Activated naive CD4-positive, alpha-beta T cell treated with anti-CD3 and anti-CD28 coated beads, Interleukin-2, amount 50 U/mL, for 72 hours (primary cell): ENCODE measurements around the gene ACACB. TPM values are rescaled to one million over a fixed set of nuclear protein-coding genes. Genes with fewer than 3 reads are reported as not detected.

Experiments
- ATAC-seq, 2 donors: fragments of 150-1000 bp; cut with Tn5 transposase; 2 replicates each; pipeline ENCODE4 v1.10.0; 2021; ENCODE audit warnings: mild to moderate bottlenecking in 2 of 2, moderate library complexity in 2 of 2
- DNase-seq, 2 donors: peaks; one replicate each; pipeline ENCODE4 v3.0.0; 2021 to 2022; ENCODE audit warnings: low spot score in 2 of 2
- H3K27ac Mint-ChIP-seq, 2 donors: one replicate each; pipeline ENCODE4 v1.8.0; 2022; ENCODE audit warnings: mild to moderate bottlenecking in 2 of 2, mixed read lengths in 2 of 2
- H3K36me3 Mint-ChIP-seq, 2 donors: one replicate each; pipeline ENCODE4 v1.8.0; 2022; ENCODE audit warnings: mixed read lengths in 2 of 2
- H3K9me3 Mint-ChIP-seq, 2 donors: one replicate each; pipeline ENCODE4 v1.8.0; 2022; ENCODE audit warnings: mixed read lengths in 2 of 2
- total RNA-seq, 2 donors: library from RNA; stranded (reverse); gene quantifications; one replicate each; pipeline ENCODE4 v1.2.3, GENCODE V29; 2022

Gene ACACB
- total RNA-seq, 2 donors from 2014 or later = 13.4 to 23.7 TPM

DNA sequence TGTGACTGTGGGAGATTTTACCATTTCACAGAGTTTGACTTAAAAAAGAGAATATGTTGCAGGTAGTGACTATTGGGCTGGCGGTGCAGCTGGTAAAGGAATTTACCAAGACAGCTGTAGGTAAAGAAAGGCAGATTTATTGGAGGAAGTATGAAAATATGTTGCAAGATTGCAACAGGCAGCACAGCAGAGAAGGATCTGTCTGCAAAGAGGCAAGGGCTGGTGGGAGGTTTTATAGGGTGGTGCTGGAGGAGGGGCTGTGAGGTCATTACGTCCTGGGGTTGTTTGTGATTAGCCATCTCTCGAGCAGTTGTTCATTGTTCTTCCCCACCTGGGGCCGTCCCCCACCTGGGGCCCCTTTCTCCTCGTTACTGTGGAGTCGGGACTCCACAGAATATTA, 62.1 kb downstream of the ACACB start:
- Mint-ChIP-seq H3K27ac (peak overlapping the region in 1 of 2 donors; percentile 40), H3K36me3 (peaks cover 5% of the 10 kb centered on the region in 2 donors), H3K9me3 (peaks cover 0 to 5% of the 10 kb centered on the region in 2 donors)
- DNase-seq (no peak), ATAC-seq (no peak)

DNA sequence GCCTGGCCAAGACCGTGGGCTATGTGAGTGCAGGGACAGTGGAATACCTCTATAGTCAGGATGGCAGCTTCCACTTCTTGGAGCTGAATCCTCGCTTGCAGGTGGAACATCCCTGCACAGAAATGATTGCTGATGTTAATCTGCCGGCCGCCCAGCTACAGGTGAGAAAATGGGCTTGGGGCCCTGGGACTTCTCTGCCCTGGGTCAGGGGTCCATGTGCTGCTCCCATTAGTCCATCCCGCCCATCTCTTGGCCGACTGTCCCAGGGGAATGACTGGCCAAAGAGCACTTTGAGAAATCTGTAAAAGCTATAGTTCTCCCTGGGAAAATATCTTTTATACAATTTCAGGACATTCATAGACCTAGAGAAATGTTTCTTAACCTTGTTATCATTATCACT, 63.5 kb downstream of the ACACB start:
- ATAC-seq = no peak
- H3K27ac Mint-ChIP-seq = peak overlapping the region in 1 of 2 donors; percentile 11
- no peaks in the 10 kb centered on the region for H3K36me3 Mint-ChIP-seq
- no peaks in the 10 kb centered on the region for H3K9me3 Mint-ChIP-seq
- no peak for DNase-seq

DNA sequence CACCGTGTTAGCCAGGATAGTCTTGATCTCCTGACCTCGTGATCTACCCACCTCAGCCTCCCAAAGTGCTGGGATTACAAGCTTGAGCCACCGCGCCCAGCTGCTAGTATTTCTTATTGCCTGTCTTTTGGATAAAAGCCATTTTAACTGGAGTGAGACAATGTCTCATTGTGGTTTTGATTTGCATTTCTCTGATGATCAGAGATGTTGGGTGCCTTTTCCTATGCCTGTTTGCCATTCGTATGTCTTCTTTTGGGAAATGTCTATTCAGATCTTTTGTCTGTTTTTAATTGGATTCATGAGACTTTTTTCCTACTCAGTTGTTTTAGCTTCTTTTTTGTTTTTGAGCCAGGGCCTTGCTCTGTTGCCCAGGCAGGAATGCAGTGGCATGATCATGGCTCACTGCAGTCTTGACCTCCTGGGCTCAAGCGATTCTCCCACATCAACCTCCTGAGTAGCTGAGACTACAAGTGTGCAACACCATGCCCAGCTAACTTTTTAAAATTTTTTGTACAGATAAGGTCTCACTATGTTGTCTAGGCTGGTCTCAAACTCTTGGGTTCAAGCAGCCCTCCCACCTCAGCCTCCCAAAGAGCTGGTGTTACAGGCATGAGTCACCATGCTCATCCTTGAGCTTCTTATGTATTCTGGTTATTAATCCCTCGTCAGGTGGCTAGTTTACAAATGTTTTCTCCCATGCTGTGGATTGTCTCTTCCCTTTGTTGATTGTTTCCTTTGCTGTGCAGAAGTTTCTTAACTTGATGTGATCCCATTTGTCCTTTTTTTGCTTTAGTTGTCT, 65.9 kb downstream of the ACACB start:
- Mint-ChIP-seq H3K36me3 (no peaks in the 10 kb centered on the region), H3K27ac (no peak overlapping the region), H3K9me3 (no peaks in the 10 kb centered on the region)
- DNase-seq = no peak
- ATAC-seq = no peak

DNA sequence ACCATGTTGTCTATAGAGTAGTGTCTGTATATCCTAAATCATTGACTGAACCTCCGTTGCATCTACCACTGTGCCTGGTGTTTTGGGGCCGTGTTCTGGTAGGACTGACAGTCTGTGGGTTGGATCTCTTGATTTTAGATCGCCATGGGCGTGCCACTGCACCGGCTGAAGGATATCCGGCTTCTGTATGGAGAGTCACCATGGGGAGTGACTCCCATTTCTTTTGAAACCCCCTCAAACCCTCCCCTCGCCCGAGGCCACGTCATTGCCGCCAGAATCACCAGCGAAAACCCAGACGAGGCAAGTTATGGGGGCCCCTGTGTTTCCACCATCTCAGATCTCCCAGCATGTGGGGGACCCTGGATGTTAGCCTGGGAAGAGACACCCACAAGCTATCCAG, 69.1 kb downstream of the ACACB start:
- H3K36me3 Mint-ChIP-seq = no peaks in the 10 kb centered on the region
- H3K27ac Mint-ChIP-seq = no peak overlapping the region
- DNase-seq = no peak
- no peak for ATAC-seq
- no peaks in the 10 kb centered on the region for H3K9me3 Mint-ChIP-seq

DNA sequence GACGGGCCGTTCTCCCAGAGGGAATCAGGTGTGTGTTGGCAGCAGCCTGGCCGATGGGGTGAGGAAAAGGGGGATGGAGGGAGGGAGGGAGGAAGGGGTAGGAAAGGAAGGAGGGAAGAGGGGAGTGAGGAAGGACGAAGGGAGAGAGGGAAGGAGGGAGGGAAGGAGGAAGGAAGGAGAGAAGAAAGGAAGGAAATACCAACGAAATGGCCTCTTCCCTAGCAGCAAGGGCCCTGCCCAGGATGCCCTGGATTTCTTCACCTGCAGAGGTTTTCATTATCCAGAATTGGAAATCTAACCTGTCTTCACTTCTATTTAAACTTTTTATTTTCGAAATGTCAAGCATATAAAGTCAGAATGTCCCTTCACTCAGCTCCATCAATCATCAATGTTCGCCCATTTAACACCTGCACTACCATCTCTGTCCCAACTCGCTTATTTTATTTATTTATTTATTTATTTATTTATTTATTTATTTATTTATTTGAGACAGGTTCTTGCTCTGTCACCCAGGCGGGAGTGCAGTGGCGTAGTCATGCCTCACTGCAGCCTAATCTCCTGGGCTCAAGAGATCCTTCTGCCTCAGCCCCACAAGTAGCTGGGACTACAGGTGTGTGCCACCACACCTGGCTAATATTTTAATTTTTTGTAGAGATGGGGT, 70.7 kb downstream of the ACACB start:
- H3K9me3 Mint-ChIP-seq = no peaks in the 10 kb centered on the region

DNA sequence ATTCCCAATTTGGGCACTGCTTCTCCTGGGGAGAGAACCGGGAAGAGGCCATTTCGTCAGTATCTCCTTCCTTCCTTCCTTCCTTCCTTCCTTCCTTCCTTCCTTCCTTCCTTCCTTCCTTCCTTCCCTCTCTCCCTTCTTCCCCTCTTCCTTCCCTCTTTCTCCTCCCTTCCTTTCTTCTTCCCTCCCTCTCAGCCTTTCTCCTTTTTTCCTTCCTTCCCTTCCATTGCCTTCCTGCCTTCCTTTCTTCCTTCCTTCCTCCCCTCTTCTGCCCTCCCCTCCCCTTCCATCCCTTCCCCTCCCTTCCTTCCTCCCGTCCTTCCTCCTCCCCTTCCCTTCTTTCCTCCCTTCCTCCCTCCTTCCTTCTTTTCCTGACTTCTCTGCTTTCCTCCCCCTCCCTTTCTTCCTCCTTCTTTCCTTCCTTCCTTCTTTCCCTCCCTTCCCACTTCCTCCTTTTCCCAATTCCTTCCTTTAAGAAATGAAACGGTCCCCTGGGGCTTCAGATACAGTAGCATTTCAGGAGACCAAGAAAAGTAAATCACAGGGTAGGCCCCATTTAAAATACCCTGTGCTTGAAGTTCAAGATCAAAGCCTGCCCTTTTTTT, 71.8 kb downstream of the ACACB start:
- ATAC-seq = no peak
- no peak overlapping the region for H3K27ac Mint-ChIP-seq

More for the DNA sequence above, 70.7 kb downstream of the ACACB start:
- ATAC-seq = no peak
- H3K36me3 Mint-ChIP-seq = no peaks in the 10 kb centered on the region
- no peak for DNase-seq
- no peak overlapping the region for H3K27ac Mint-ChIP-seq

DNA sequence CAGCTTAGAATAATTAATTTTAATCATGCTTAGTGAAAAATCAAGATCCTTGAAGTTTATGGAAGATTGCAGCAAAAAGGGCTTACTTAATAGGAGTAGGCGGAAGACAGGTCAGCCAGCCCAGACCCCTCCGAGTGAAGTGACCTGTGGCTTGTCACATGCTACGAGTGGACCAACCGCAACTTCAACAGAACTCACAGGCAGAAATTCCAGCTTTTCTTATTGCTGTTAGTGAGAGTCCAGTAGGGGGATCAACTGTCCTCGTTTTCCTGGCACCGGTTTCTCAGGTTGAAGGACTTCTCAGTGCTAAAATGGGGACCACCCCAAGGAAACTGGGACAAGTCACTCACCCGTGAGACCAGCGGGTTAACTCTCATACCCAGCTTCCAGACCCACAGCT, 72.9 kb downstream of the ACACB start:
- ATAC-seq (no peak), DNase-seq (no peak)
- no peak overlapping the region for H3K27ac Mint-ChIP-seq
- no peaks in the 10 kb centered on the region for H3K9me3 Mint-ChIP-seq
- no peaks in the 10 kb centered on the region for H3K36me3 Mint-ChIP-seq

More for the DNA sequence above, 71.8 kb downstream of the ACACB start:
- Mint-ChIP-seq H3K9me3 (no peaks in the 10 kb centered on the region), H3K36me3 (no peaks in the 10 kb centered on the region)
- no peak for DNase-seq

DNA sequence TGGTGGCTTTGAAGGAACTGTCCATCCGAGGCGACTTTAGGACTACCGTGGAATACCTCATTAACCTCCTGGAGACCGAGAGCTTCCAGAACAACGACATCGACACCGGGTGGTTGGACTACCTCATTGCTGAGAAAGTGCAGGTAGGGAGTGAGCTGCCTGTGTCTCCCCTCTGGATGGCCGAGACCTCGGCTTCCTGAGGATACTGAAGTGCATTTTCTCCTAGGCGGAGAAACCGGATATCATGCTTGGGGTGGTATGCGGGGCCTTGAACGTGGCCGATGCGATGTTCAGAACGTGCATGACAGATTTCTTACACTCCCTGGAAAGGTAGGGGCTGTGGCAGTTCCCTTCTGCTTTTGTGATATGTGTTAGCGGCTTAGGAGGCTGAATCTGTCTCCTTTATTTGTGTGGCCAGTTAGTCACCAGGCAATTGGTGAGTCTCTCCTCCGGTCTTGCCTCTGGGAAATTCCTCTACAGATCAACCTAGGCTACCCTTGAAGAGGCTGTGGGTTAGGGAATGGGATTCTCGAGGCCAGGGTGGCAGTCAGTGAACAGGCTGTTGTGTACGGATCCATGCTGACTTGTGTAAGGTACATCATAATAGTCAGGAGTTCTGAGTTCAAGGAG, 75.3 kb downstream of the ACACB start:
- Mint-ChIP-seq H3K36me3 (peaks cover 11% of the 10 kb centered on the region in 2 donors), H3K27ac (no peak overlapping the region), H3K9me3 (peaks cover 0 to 4% of the 10 kb centered on the region in 2 donors)
- ATAC-seq (no peak), DNase-seq (no peak)

DNA sequence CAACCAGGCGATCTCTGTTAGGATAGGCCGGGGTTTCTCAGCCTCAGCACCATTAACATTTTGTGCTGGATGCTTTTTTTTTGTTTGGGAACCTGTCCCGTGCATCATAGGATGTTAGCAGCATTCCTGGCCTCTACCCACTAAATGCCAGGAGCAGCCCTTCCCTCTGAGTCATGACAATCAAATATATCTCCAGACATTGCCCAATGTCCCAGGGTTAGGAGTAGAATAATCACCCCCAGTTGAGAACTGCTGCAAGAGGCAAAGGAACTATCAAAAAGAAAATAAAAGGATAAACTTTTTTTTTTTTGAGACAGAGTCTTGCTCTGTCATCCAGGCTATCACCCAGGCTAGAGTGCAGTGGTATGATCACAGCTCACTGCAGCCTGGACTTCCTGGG, 76.0 kb downstream of the ACACB start:
- H3K36me3 Mint-ChIP-seq = peaks cover 11% of the 10 kb centered on the region in 2 donors
- H3K27ac Mint-ChIP-seq = no peak overlapping the region
- no peak for ATAC-seq
- H3K9me3 Mint-ChIP-seq = peaks cover 0 to 4% of the 10 kb centered on the region in 2 donors
- DNase-seq = no peak

DNA sequence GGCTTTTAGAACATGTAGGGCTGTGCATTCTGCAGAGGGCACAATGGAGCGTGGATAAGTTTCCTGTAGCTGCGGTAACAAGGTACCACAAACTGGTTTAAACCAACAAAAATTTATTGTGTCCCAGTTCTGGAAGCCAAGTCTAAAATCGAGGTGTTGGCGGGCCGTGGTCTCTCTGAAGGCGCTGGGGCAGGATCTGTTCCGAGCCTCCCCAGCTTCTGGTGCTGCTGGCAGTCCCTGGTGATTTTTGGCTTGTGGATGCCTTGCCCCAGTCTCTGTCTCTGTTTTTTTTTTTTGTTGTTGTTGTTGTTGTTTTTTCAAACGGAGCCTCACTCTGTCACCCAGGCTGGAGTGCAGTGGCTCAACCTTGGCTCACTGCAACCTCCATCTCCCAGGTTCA, 77.5 kb downstream of the ACACB start:
- Mint-ChIP-seq H3K9me3 (peaks cover 0 to 4% of the 10 kb centered on the region in 2 donors), H3K36me3 (peaks cover 11% of the 10 kb centered on the region in 2 donors), H3K27ac (no peak overlapping the region)
- DNase-seq = no peak
- no peak for ATAC-seq

DNA sequence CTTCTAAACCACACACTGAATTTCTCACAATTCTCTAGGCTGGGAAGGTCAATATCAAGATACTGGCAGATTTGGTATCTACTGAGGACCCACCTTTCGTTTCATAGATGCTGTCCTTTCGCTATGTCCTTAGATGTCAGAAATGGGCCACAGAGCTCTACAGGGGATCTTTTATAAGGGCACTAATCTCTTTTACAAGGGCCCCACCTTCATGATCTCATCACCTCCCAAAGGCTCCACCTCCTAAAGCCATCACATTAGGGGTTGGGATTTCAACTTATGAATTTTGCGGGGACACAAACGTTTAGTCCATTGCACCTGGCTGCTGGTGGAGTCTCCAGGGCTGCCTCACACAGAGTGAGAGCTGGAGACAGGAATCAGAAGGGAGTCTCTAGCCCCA, 79.9 kb downstream of the ACACB start:
- Mint-ChIP-seq H3K9me3 (peaks cover 0 to 4% of the 10 kb centered on the region in 2 donors), H3K27ac (peak overlapping the region in 1 of 2 donors; percentile 46), H3K36me3 (peaks cover 11% of the 10 kb centered on the region in 2 donors)
- ATAC-seq = no peak
- DNase-seq = no peak

DNA sequence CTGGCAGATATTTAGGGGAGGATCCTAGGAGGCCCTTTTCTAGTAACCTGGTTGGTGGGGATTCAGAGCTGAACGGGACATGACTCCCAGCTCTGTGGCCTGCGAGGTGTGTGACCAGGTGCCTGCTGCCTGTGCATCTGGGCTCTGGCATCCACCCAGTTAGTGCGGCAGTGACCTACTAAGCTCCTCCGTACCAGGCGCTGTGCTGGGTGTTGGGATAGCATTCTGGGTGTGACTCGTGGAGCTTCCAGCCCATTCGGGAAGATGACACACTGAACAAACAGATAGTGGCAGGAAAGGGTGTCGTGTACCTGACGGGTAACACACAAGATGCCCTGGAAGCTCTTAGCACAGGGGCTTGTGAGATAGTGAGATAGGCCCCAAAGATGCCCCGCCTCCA, 80.9 kb downstream of the ACACB start:
- Mint-ChIP-seq H3K27ac (no peak overlapping the region), H3K36me3 (peaks cover 11% of the 10 kb centered on the region in 2 donors), H3K9me3 (peaks cover 0 to 4% of the 10 kb centered on the region in 2 donors)
- ATAC-seq (no peak), DNase-seq (no peak)

DNA sequence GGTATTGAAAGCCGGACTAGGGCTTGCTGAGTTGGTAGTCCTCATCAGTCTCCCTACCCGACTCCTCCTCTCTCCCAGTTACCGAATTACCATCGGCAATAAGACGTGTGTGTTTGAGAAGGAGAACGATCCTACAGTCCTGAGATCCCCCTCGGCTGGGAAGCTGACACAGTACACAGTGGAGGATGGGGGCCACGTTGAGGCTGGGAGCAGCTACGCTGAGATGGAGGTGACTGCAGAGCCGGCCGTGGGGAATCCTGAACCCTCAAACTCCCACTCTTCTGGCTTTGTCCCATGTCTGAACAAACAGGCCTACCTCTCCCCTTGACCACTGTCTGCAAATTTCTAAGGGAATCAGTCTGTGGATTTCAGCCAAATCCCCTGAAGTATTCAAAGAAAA, 82.9 kb downstream of the ACACB start:
- no peak overlapping the region for H3K27ac Mint-ChIP-seq
- peaks cover 0 to 4% of the 10 kb centered on the region in 2 donors for H3K9me3 Mint-ChIP-seq
- DNase-seq (no peak), ATAC-seq (no peak)
- H3K36me3 Mint-ChIP-seq = peaks cover 11% of the 10 kb centered on the region in 2 donors

DNA sequence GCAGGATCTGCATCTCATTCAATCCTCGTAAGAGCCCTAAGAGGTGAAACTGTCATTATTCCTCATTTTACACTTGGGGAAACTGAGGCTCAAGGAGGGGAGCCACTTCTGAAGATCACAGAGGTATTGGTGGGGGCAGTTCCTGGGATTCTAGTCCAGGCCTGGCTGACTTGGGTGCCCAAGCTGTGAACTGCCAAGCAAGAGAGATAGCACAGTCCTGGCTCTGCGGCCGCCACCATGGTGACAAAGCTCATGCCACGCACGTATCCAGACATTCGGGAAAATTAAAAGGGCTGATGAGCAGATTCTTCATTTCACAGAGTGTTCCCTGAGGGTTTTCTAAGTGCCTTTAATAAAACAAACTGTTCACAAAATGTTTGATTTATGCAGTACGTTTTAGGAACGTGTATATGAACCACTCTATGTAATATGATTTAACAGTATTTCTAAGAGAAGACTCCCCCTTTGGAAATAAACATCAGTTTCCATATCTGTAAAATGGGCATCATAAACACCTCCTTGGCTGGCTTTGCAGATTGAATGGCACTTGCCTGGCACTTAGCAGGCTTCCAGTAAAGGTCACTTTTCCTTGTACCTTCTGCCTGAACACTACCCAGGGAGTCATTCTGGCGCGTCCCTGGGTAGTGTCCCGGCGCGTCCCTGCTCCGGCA, 84.6 kb downstream of the ACACB start:
- DNase-seq = no peak
- peaks cover 6 to 7% of the 10 kb centered on the region in 2 donors for H3K36me3 Mint-ChIP-seq
- H3K27ac Mint-ChIP-seq = no peak overlapping the region
- ATAC-seq = no peak
- peaks cover 0 to 3% of the 10 kb centered on the region in 2 donors for H3K9me3 Mint-ChIP-seq

DNA sequence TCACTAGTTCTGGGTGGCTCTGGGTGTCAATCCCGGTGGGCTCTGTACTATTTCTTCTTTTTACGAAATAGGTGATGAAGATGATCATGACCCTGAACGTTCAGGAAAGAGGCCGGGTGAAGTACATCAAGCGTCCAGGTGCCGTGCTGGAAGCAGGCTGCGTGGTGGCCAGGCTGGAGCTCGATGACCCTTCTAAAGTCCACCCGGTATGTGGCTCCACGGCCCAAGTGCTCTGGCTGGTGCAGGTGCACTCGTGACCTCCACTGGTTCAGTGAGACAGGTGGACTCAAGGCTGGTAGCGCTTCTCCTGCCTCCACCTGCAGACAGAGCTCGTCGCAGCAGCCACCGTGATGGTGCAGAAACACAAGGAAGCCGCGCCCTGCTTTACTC, 85.1 kb downstream of the ACACB start:
- Mint-ChIP-seq H3K27ac (peak overlapping the region in 1 of 2 donors; percentile 65), H3K36me3 (peaks cover under 1 to 2% of the 10 kb centered on the region in 2 donors), H3K9me3 (no peaks in the 10 kb centered on the region)
- no peak for DNase-seq
- no peak for ATAC-seq

DNA sequence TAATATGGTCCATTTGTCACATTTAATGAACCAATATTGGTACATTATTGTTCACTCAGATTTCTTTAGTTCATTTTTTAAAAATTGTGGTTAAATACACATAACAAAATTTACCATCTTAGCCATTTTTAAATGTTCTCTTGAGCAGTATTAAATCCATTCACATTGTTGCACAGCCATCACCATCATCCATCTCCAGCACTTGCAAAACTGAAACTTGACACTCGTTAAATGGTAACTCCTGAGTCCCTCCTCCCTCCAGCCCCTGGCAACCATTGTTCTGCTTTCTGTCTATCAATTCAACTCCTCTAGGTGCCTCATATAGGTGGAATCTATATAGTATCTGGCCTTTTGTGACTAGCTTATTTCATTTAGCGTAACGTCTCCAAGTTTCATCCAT, 86.4 kb downstream of the ACACB start:
- Mint-ChIP-seq H3K9me3 (no peaks in the 10 kb centered on the region), H3K36me3 (no peaks in the 10 kb centered on the region), H3K27ac (peak overlapping the region in 1 of 2 donors; percentile 33)
- DNase-seq (no peak), ATAC-seq (no peak)
